ENCODE measurements around the gene GRPEL2. TPM values are rescaled to one million over a fixed set of nuclear protein-coding genes. Genes with fewer than 3 reads are reported as not detected.

The GRPEL2 gene
- total RNA-seq, 4 donors from 2014 or later: 6.3 to 19.0 (median 10.9) TPM

GRCh38 chr5:149363358-149363757, 18.1 kb downstream of the GRPEL2 start:
- Histone ChIP-seq H3K4me1 (peaks cover 0 to 13% (median 2%) of the 10 kb centered on the region in 4 donors), H3K36me3 (no peaks in the 10 kb centered on the region), H3K27ac (no peak overlapping the region), H3K4me3 (no peak overlapping the region), H3K27me3 (no peaks in the 10 kb centered on the region), H3K9me3 (no peaks in the 10 kb centered on the region)
- TF ChIP-seq CTCF (IDR thresholded peaks at IDR 0.05) (no peak), POLR2A (IDR thresholded peaks at IDR 0.05) (no peak)
- no peak for DNase-seq

- Histone ChIP-seq H3K4me3 (no peak overlapping the region), H3K4me1 (peaks cover 0 to 8% (median 2%) of the 10 kb centered on the region in 4 donors), H3K9me3 (no peaks in the 10 kb centered on the region), H3K36me3 (no peaks in the 10 kb centered on the region), H3K27ac (no peak overlapping the region), H3K27me3 (no peaks in the 10 kb centered on the region)
- no peak for DNase-seq
- TF ChIP-seq POLR2A (IDR thresholded peaks at IDR 0.05) (no peak), CTCF (IDR thresholded peaks at IDR 0.05) (no peak)
Observed at GRCh38 chr5:149363936-149364335, 18.6 kb downstream of the GRPEL2 start.

- Histone ChIP-seq H3K27ac (no peak overlapping the region), H3K36me3 (no peaks in the 10 kb centered on the region), H3K27me3 (no peaks in the 10 kb centered on the region), H3K4me3 (no peak overlapping the region), H3K4me1 (peaks cover 0 to 8% (median 2%) of the 10 kb centered on the region in 4 donors), H3K9me3 (no peaks in the 10 kb centered on the region)
- no peak for DNase-seq
- TF ChIP-seq POLR2A (IDR thresholded peaks at IDR 0.05): no peak
- no peak for TF ChIP-seq CTCF (IDR thresholded peaks at IDR 0.05)
Observed at GRCh38 chr5:149364719-149365118, 19.4 kb downstream of the GRPEL2 start.

GRCh38 chr5:149365418-149365817, 20.1 kb downstream of the GRPEL2 start:
- no peaks in the 10 kb centered on the region for H3K36me3 ChIP-seq
- TF ChIP-seq POLR2A (IDR thresholded peaks at IDR 0.05) (no peak), CTCF (IDR thresholded peaks at IDR 0.05) (no peak)
- no peak for DNase-seq
- peaks cover 0 to 8% (median 0%) of the 10 kb centered on the region in 4 donors for H3K4me1 ChIP-seq
- no peak overlapping the region for H3K27ac ChIP-seq
- no peak overlapping the region for H3K4me3 ChIP-seq
- no peaks in the 10 kb centered on the region for H3K9me3 ChIP-seq
- H3K27me3 ChIP-seq: no peaks in the 10 kb centered on the region

- Histone ChIP-seq H3K36me3 (no peaks in the 10 kb centered on the region), H3K27me3 (no peaks in the 10 kb centered on the region), H3K4me1 (peaks cover 0 to 8% (median 0%) of the 10 kb centered on the region in 4 donors), H3K27ac (no peak overlapping the region), H3K9me3 (no peaks in the 10 kb centered on the region), H3K4me3 (no peak overlapping the region)
- TF ChIP-seq POLR2A (IDR thresholded peaks at IDR 0.05) (no peak), CTCF (IDR thresholded peaks at IDR 0.05) (no peak)
- DNase-seq: no peak
Observed at GRCh38 chr5:149366169-149366729, 20.9 kb downstream of the GRPEL2 start.
